ENCODE results near the gene MRPS5. TPM values are rescaled to one million over a fixed set of nuclear protein-coding genes. Genes with fewer than 3 reads are reported as not detected.

MRPS5 gene
- total RNA-seq = 23.0 and 23.9 TPM in 2 replicates

DNA sequence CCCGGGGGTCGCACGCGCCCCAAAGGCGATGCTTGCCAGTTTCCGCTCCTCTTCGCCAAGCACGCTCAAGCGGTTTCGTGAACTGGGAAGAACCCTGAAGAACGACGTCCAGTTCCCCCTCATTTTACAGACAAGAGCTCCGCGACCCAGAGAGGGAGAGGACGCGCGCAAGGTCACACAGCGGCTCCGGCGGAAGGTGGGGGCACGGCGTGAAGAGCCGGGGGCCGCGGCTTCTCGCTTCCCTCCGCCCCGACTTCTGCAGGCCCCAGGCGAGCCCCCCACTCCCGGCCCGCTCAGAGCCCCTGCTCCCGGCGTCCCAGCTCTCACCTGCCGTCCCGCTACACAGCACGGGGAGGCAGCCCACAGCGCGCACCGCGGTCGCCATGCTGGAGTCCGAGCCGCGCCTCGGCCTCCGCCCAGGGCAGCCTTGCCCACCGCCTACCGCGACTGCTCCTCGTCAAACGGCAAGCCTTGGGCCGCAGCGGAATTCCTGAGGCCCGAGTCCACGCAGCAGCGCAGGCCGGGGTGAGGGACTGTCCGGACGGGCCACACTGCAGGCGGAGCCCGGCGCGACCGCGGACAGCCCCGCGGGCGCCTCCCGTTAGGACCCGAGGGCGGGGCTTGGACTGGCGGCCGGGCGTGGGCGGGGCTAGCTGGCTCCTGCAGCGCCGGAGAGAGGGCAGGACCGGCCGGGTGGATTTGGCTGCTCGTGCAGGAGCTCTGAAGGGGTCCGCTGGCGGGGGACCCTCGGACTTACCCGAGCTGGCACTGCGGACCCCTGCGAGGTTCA, at the start of gene MRPS5:
Gene MRPS5 (minus strand): TSS at position 402 of the 790 bp plus-strand sequence. CDS start 17 bp downstream, at position 385.

DNA sequence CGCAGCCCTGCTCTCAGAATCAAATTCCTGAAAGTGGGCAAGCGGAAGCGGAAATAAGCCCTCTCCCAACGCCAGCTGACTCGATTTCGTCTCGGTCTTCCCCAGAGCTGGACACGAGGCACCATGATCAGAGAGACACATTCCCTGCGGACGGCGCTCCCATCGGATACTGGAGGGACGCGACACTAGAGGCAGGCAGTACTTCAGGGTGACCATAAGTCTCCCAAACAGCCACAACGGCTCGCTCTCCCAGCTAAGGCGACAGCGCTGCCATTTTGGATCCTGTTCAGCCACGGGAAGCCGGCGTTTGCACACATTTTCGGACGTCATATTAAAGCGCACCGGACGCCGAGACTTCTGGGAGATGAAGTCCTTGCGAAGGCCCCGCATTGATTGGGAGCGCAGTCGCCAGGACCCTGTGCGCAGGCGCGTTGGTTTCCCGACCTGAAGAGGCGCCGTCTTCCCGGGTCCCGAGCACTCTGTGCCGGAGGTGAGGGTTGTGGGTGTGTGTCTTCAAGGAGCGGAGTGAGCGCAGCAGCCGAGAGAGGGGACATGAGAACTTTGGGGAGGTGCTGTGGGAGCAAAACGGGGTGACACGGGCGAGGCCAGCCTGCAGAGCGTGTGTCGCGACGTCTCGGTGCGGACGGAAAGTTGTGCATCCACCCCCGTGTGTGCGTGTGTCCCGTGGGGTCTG, 43.9 kb upstream of the MRPS5 start, which contains the start of gene ZNF2:
Gene ZNF2 (plus strand): TSS at position 439 of the 694 bp plus-strand sequence. CDS start 10,418 bp downstream, outside the sequence.

DNA sequence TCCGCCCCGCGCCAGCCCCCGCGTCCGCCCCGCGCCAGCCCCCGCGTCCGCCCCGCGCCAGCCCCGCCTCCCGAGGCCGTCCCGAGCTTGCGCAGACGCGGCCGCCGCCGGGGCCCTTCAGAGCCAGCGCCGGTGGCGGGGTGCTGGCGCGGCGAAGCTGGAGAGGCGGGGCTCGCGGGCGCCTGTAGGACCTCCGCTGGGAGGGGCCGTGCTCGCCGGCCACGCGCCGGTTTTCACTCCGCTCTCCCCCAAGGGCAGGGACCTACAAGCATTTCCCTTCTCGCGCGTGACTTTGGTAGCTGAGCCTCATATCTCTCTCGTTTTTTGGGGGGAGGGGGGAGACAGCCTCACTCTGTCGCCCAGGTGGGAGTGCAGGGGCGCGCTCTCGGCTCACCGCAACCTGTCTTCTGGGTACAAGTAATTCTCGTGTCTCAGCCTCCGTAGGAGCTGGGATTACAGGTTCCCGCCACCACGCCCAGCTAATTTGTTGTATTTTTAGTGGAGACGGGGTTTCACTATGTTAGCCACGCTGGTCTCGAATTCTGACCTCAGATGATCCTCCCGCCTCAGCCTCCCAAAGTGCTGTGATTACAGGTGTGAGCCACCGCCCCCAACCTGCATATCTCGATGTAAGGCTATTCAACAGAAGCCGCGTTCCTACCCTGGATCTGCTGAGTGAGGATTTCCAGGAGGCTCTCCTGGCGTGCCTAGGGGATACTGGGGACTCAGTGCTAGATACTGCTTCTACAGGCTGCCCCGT, 38.3 kb upstream of the MRPS5 start, which contains the start of gene ZNF514:
Gene ZNF514 (minus strand): TSS at position 159 of the 760 bp plus-strand sequence. CDS start 6,595 bp downstream, outside the sequence.

Other genes with a start within 250 kb of the MRPS5 start
- gene MAL, start 96.1 kb downstream of the MRPS5 start, total RNA-seq = not detected in 2 replicates
- 6.6 and 7.7 TPM in 2 replicates for gene ZNF514, start 38.0 kb upstream of the MRPS5 start, total RNA-seq
- gene ZNF2, start 44.0 kb upstream of the MRPS5 start, total RNA-seq = 5.2 and 6.3 TPM in 2 replicates
- gene ZNF892, start 85.7 kb upstream of the MRPS5 start, total RNA-seq = 2.3 and 4.4 TPM in 2 replicates
- gene PROM2, start 152.6 kb upstream of the MRPS5 start, total RNA-seq = 0.25 and 0.29 TPM in 2 replicates
- gene KCNIP3, start 175.5 kb upstream of the MRPS5 start, total RNA-seq = 14.0 and 14.2 TPM in 2 replicates